ENCODE results near the gene TMEM59L. TPM values are rescaled to one million over a fixed set of nuclear protein-coding genes. Genes with fewer than 3 reads are reported as not detected.

The TMEM59L gene
- total and polyA plus RNA-seq, 10 of the 15 experiments (the other 5 are each of a cell fraction or from before 2014, with no cell fraction given): 0.06 TPM; not detected in 9

DNA sequence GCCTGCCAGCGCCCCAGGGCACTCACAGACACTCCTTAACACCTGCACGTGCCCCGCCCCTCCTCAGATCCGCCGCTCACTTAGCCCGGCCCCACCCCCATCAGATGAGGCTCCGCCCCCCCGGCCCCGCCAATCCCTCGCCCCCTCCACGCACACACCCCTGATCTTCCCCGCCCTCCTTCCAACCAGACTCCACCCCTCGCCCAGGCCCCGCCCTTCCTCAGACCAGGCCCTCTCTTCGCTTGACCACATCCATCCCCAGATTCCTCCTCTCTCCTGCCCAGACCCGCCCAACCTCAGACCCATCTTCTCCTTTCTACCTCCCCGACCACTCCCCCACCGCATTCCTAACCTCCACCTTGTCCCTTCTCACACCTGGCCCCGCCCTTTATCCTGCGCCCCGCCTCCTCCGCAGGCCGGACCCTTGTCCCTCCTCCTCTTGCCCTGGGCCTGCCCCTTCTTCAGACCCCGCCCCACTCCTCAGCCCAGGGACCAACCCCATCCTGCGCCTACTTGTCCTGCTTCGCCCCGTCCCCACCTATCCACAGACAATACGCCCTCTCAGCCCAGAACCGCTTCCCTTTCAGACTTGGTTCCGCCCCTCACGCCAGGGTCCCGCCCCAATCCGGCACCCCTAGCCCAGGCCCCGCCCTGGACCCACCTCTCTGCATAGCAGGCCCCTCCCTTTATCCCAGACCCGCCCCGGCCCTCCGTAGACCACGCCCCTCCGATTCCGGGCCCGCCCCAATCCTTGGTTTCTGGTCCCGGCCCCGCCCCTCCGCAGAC lies 23.7 kb downstream of the TMEM59L start (continued):
- no peak for TF ChIP-seq RCOR1 (conservative IDR thresholded peaks at IDR 0.05; ENCODE audit: low read depth, low read length)
- TF ChIP-seq POLR2AphosphoS2 (IDR thresholded peaks at IDR 0.05; ENCODE audit: low read depth, low read length): no peak
- TF ChIP-seq CBFB (IDR thresholded peaks at IDR 0.05; ENCODE audit: low read depth): no peak

GRCh38 chr19:18636969-18637629 lies 24.4 kb downstream of the TMEM59L start, which contains the start of gene KLHL26:
Gene KLHL26 (plus strand): TSS chr19:18637028. CDS start chr19:18637055, 27 bp downstream.
- POLR2A ChIA-PET: no interaction called here
- no peak for DNase-seq (ENCODE audit: low read depth, low spot score)
- Histone ChIP-seq H3K27ac (ENCODE audit: control insufficient read depth, insufficient read depth) (peak within 1 kb of the TSS; percentile 63), H4K20me1 (ENCODE audit: control insufficient read depth, insufficient read depth) (no peaks in the 10 kb centered on the region), H3K4me3 (peak within 1 kb of the TSS; percentile 94), H3K36me3 (ENCODE audit: control insufficient read depth in 2 of 2, insufficient read depth in 2 of 2, low read length in 1 of 2) (no peaks in the 10 kb centered on the region), H3K4me2 (ENCODE audit: control insufficient read depth, insufficient read depth) (peak within 1 kb of the TSS; percentile 94), H3K27me3 (replicated peaks in 1 of 2; ENCODE audit: control insufficient read depth in 2 of 2, insufficient read depth in 2 of 2, low read length in 1 of 2) (no peaks in the 10 kb centered on the region), H3K4me1 (ENCODE audit: control insufficient read depth, insufficient read depth, low read length) (peaks cover 9% of the 10 kb centered on the region), H3K9ac (ENCODE audit: control insufficient read depth, insufficient read depth, low read length) (peak within 1 kb of the TSS; percentile 93), H2AFZ (ENCODE audit: control insufficient read depth, low read depth, low read length) (peak within 1 kb of the TSS; percentile 99), H3K79me2 (ENCODE audit: control insufficient read depth, insufficient read depth, low read length) (peaks cover 14% of the 10 kb centered on the region), H3K9me3 (replicated peaks; ENCODE audit: control insufficient read depth, insufficient read depth, low read length) (no peaks in the 10 kb centered on the region)
- in situ Hi-C loops (cut with MboI): no loop called here
- ATAC-seq: no peak
- SMC1A ChIA-PET (ENCODE audit: uncharacterized antibody, unreplicated experiment): no interaction called here
- WGBS (ENCODE audit: insufficient coverage, insufficient replicate concordance, low lambda C conversion rate, missing lambda C conversion rate): 2% methylated on average over 23 of the region's 47 CpGs
- CTCF ChIA-PET: no interaction called here
- no peak for FAIRE-seq
- intact Hi-C loops (cut with micrococcal nuclease; ENCODE audit: unreplicated experiment): loop anchor here (1.0 to 2.0 kb wide), 2 partner anchors 115 to 282 kb away; partner anchors contain the start of genes COPE, DDX49 and ELL
- RAD21 ChIA-PET (ENCODE audit: unreplicated experiment): no interaction called here
- BruUV-seq (replicated peaks): no TSS peak
- no peak for TF ChIP-seq SUPT20H (IDR thresholded peaks at IDR 0.05; ENCODE audit: borderline replicate concordance, control insufficient read depth, low read depth, low read length)
- no peak for TF ChIP-seq CHD4 (IDR thresholded peaks at IDR 0.05)
- no peak for TF ChIP-seq ZNF207 (IDR thresholded peaks at IDR 0.05; ENCODE audit: borderline replicate concordance)
- no peak for TF ChIP-seq MXI1 (IDR thresholded peaks at IDR 0.05; ENCODE audit: low read depth, low read length)
- no peak for TF ChIP-seq HSF1 (IDR thresholded peaks at IDR 0.05; ENCODE audit: low read depth, low read length)
- peak; percentile 31; the same call in 1 of the 2 replicates for TF ChIP-seq NRF1 (conservative IDR thresholded peaks at IDR 0.05; ENCODE audit: low read depth, low read length)
- TF ChIP-seq, protein P1, sequence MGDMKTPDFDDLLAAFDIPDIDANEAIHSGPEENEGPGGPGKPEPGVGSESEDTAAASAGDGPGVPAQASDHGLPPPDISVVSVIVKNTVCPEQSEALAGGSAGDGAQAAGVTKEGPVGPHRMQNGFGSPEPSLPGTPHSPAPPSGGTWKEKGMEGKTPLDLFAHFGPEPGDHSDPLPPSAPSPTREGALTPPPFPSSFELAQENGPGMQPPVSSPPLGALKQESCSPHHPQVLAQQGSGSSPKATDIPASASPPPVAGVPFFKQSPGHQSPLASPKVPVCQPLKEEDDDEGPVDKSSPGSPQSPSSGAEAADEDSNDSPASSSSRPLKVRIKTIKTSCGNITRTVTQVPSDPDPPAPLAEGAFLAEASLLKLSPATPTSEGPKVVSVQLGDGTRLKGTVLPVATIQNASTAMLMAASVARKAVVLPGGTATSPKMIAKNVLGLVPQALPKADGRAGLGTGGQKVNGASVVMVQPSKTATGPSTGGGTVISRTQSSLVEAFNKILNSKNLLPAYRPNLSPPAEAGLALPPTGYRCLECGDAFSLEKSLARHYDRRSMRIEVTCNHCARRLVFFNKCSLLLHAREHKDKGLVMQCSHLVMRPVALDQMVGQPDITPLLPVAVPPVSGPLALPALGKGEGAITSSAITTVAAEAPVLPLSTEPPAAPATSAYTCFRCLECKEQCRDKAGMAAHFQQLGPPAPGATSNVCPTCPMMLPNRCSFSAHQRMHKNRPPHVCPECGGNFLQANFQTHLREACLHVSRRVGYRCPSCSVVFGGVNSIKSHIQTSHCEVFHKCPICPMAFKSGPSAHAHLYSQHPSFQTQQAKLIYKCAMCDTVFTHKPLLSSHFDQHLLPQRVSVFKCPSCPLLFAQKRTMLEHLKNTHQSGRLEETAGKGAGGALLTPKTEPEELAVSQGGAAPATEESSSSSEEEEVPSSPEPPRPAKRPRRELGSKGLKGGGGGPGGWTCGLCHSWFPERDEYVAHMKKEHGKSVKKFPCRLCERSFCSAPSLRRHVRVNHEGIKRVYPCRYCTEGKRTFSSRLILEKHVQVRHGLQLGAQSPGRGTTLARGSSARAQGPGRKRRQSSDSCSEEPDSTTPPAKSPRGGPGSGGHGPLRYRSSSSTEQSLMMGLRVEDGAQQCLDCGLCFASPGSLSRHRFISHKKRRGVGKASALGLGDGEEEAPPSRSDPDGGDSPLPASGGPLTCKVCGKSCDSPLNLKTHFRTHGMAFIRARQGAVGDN (IDR thresholded peaks at IDR 0.05): no peak
- no peak for TF ChIP-seq TCF7 (IDR thresholded peaks at IDR 0.05; ENCODE audit: borderline replicate concordance)
- TF ChIP-seq HDGF (IDR thresholded peaks at IDR 0.05): no peak
- no peak for TF ChIP-seq RFX5 (IDR thresholded peaks at IDR 0.05; ENCODE audit: low read depth, low read length)
- TF ChIP-seq, protein P2, sequence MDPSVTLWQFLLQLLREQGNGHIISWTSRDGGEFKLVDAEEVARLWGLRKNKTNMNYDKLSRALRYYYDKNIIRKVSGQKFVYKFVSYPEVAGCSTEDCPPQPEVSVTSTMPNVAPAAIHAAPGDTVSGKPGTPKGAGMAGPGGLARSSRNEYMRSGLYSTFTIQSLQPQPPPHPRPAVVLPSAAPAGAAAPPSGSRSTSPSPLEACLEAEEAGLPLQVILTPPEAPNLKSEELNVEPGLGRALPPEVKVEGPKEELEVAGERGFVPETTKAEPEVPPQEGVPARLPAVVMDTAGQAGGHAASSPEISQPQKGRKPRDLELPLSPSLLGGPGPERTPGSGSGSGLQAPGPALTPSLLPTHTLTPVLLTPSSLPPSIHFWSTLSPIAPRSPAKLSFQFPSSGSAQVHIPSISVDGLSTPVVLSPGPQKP (IDR thresholded peaks at IDR 0.05; ENCODE audit: low read depth, low read length): no peak
